ENCODE data around the gene DUSP12. TPM values are rescaled to one million over a fixed set of nuclear protein-coding genes. Genes with fewer than 3 reads are reported as not detected.

The DUSP12 gene
- total and polyA plus RNA-seq, 2 experiments from 2014 or later, result 28.4 to 37.2 TPM

DNA sequence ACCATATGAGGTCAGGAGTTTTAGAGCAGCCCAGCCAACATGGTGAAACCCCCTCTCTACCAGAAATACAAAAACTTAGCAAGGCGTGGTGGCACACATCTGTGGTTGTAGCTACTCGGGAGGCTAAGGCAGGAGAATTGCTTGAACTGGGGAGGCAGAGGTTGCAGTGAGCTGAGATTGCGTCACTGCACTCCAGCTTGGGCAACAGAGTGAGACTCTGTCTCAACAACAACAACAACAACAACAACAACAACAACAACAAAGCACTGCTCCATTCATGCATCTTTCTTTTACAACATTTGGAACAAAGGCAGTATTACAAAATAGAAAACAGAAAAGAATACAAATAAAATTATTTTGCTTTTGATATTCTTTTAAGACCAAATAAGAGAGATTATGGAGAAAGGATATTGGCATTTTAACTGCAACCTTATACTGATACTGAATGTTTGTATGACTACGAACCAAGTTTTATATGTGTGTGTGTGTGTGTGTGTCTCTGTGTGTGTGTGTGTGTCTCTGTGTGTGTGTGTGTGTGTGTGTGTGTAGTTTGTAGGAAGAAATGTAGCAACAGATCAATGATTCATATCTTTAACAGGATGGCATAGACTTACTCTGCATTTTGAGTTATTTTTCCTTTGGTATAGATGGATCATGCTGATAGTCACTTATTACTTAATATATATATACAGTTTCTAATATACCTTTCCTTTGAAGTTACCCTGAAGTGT is 41.2 kb downstream of the DUSP12 start:
- ATAC-seq (no peak), DNase-seq (ENCODE audit: low spot score) (no peak)
- Mint-ChIP-seq H3K9me3 (no peaks in the 10 kb centered on the region), H3K27me3 (ENCODE audit: insufficient read depth, low read depth, poor library complexity) (no peaks in the 10 kb centered on the region), H3K4me1 (no peaks in the 10 kb centered on the region), H3K27ac (no peak overlapping the region), H3K4me3 (no peak overlapping the region), H3K36me3 (ENCODE audit: low read depth) (peaks cover 3% of the 10 kb centered on the region; the same call in 2 of the 3 replicates)
- Histone ChIP-seq H3K27me3 (ENCODE audit: insufficient read depth) (no peaks in the 10 kb centered on the region), H3K4me3 (no peak overlapping the region), H3F3A (replicated peaks; ENCODE audit: low read depth) (no peaks in the 10 kb centered on the region), H3K4me1 (ENCODE audit: insufficient read depth) (no peaks in the 10 kb centered on the region), H3K36me3 (ENCODE audit: insufficient read depth) (no peaks in the 10 kb centered on the region), H3K79me2 (replicated peaks; ENCODE audit: insufficient read depth) (no peaks in the 10 kb centered on the region), H3K27ac (ENCODE audit: low read depth) (no peak overlapping the region), H2AFZ (no peak overlapping the region), H4K20me1 (replicated peaks; ENCODE audit: insufficient read depth) (no peaks in the 10 kb centered on the region), H3K9me2 (ENCODE audit: insufficient read depth) (no peaks in the 10 kb centered on the region), H3K4me2 (no peak overlapping the region)
- TF ChIP-seq ZNF114 (CRISPR knock-in tag; IDR thresholded peaks at IDR 0.05) (no peak), POLR2AphosphoS5 (IDR thresholded peaks at IDR 0.05; ENCODE audit: low read depth) (no peak), NANOG (IDR thresholded peaks at IDR 0.05; ENCODE audit: borderline replicate concordance) (no peak), CREB1 (CRISPR knock-in tag; IDR thresholded peaks at IDR 0.05; ENCODE audit: low read depth) (no peak), JUNB (IDR thresholded peaks at IDR 0.05; ENCODE audit: unreplicated experiment) (no peak), ZNF331 (CRISPR knock-in tag; IDR thresholded peaks at IDR 0.05; ENCODE audit: low read depth) (no peak), EZH2 (IDR thresholded peaks at IDR 0.05; ENCODE audit: low read depth, unreplicated experiment) (no peak)
- TF ChIP-seq, protein P1, sequence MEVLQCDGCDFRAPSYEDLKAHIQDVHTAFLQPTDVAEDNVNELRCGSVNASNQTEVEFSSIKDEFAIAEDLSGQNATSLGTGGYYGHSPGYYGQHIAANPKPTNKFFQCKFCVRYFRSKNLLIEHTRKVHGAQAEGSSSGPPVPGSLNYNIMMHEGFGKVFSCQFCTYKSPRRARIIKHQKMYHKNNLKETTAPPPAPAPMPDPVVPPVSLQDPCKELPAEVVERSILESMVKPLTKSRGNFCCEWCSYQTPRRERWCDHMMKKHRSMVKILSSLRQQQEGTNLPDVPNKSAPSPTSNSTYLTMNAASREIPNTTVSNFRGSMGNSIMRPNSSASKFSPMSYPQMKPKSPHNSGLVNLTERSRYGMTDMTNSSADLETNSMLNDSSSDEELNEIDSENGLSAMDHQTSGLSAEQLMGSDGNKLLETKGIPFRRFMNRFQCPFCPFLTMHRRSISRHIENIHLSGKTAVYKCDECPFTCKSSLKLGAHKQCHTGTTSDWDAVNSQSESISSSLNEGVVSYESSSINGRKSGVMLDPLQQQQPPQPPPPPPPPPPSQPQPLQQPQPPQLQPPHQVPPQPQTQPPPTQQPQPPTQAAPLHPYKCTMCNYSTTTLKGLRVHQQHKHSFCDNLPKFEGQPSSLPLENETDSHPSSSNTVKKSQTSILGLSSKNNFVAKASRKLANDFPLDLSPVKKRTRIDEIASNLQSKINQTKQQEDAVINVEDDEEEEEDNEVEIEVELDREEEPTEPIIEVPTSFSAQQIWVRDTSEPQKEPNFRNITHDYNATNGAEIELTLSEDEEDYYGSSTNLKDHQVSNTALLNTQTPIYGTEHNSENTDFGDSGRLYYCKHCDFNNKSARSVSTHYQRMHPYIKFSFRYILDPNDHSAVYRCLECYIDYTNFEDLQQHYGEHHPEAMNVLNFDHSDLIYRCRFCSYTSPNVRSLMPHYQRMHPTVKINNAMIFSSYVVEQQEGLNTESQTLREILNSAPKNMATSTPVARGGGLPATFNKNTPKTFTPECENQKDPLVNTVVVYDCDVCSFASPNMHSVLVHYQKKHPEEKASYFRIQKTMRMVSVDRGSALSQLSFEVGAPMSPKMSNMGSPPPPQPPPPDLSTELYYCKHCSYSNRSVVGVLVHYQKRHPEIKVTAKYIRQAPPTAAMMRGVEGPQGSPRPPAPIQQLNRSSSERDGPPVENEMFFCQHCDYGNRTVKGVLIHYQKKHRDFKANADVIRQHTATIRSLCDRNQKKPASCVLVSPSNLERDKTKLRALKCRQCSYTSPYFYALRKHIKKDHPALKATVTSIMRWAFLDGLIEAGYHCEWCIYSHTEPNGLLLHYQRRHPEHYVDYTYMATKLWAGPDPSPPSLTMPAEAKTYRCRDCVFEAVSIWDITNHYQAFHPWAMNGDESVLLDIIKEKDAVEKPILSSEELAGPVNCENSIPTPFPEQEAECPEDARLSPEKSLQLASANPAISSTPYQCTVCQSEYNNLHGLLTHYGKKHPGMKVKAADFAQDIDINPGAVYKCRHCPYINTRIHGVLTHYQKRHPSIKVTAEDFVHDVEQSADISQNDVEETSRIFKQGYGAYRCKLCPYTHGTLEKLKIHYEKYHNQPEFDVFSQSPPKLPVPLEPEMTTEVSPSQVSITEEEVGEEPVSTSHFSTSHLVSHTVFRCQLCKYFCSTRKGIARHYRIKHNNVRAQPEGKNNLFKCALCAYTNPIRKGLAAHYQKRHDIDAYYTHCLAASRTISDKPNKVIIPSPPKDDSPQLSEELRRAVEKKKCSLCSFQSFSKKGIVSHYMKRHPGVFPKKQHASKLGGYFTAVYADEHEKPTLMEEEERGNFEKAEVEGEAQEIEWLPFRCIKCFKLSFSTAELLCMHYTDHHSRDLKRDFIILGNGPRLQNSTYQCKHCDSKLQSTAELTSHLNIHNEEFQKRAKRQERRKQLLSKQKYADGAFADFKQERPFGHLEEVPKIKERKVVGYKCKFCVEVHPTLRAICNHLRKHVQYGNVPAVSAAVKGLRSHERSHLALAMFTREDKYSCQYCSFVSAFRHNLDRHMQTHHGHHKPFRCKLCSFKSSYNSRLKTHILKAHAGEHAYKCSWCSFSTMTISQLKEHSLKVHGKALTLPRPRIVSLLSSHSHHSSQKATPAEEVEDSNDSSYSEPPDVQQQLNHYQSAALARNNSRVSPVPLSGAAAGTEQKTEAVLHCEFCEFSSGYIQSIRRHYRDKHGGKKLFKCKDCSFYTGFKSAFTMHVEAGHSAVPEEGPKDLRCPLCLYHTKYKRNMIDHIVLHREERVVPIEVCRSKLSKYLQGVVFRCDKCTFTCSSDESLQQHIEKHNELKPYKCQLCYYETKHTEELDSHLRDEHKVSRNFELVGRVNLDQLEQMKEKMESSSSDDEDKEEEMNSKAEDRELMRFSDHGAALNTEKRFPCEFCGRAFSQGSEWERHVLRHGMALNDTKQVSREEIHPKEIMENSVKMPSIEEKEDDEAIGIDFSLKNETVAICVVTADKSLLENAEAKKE (CRISPR knock-in tag; IDR thresholded peaks at IDR 0.05), result no peak
- TF ChIP-seq, protein P2, sequence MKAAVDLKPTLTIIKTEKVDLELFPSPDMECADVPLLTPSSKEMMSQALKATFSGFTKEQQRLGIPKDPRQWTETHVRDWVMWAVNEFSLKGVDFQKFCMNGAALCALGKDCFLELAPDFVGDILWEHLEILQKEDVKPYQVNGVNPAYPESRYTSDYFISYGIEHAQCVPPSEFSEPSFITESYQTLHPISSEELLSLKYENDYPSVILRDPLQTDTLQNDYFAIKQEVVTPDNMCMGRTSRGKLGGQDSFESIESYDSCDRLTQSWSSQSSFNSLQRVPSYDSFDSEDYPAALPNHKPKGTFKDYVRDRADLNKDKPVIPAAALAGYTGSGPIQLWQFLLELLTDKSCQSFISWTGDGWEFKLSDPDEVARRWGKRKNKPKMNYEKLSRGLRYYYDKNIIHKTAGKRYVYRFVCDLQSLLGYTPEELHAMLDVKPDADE (IDR thresholded peaks at IDR 0.05), result no peak
- TF ChIP-seq, protein P3, sequence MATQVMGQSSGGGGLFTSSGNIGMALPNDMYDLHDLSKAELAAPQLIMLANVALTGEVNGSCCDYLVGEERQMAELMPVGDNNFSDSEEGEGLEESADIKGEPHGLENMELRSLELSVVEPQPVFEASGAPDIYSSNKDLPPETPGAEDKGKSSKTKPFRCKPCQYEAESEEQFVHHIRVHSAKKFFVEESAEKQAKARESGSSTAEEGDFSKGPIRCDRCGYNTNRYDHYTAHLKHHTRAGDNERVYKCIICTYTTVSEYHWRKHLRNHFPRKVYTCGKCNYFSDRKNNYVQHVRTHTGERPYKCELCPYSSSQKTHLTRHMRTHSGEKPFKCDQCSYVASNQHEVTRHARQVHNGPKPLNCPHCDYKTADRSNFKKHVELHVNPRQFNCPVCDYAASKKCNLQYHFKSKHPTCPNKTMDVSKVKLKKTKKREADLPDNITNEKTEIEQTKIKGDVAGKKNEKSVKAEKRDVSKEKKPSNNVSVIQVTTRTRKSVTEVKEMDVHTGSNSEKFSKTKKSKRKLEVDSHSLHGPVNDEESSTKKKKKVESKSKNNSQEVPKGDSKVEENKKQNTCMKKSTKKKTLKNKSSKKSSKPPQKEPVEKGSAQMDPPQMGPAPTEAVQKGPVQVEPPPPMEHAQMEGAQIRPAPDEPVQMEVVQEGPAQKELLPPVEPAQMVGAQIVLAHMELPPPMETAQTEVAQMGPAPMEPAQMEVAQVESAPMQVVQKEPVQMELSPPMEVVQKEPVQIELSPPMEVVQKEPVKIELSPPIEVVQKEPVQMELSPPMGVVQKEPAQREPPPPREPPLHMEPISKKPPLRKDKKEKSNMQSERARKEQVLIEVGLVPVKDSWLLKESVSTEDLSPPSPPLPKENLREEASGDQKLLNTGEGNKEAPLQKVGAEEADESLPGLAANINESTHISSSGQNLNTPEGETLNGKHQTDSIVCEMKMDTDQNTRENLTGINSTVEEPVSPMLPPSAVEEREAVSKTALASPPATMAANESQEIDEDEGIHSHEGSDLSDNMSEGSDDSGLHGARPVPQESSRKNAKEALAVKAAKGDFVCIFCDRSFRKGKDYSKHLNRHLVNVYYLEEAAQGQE (IDR thresholded peaks at IDR 0.05; ENCODE audit: unreplicated experiment), result no peak
- TF ChIP-seq, protein P4, sequence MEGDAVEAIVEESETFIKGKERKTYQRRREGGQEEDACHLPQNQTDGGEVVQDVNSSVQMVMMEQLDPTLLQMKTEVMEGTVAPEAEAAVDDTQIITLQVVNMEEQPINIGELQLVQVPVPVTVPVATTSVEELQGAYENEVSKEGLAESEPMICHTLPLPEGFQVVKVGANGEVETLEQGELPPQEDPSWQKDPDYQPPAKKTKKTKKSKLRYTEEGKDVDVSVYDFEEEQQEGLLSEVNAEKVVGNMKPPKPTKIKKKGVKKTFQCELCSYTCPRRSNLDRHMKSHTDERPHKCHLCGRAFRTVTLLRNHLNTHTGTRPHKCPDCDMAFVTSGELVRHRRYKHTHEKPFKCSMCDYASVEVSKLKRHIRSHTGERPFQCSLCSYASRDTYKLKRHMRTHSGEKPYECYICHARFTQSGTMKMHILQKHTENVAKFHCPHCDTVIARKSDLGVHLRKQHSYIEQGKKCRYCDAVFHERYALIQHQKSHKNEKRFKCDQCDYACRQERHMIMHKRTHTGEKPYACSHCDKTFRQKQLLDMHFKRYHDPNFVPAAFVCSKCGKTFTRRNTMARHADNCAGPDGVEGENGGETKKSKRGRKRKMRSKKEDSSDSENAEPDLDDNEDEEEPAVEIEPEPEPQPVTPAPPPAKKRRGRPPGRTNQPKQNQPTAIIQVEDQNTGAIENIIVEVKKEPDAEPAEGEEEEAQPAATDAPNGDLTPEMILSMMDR (conservative IDR thresholded peaks at IDR 0.05; ENCODE audit: low read depth in 2 of 2), result no peak

Data from GM23338 (cell line).